Upper lobe of right lung (tissue), 1 donor: ENCODE measurements around the gene SCO2. TPM values are rescaled to one million over a fixed set of nuclear protein-coding genes. Genes with fewer than 3 reads are reported as not detected.
A peak's percentile ranks its signal among the peaks of the same experiment; 100 is the strongest.

Experiments
- ATAC-seq: fragments of 200-7000 bp; cut with Tn5 transposase; one replicate; pipeline ENCODE4 v1.9.1; 2020; ENCODE audit warnings: mild to moderate bottlenecking, moderate library complexity
- DNase-seq: peaks from one replicate; pipeline ENCODE4 v3.0.0-alpha.2; 2020
- H3K27ac ChIP-seq: fragments of 200-600 bp; one replicate; pipeline ENCODE4 v1.8.0; 2022
- H3K27me3 ChIP-seq: fragments of 200-600 bp; one replicate; pipeline ENCODE4 v1.8.0; 2022; ENCODE audit warnings: mild to moderate bottlenecking
- H3K36me3 ChIP-seq: fragments of 200-600 bp; one replicate; pipeline ENCODE4 v1.8.0; 2022
- H3K4me1 ChIP-seq: fragments of 200-600 bp; one replicate; pipeline ENCODE4 v1.8.0; 2022
- H3K4me3 ChIP-seq: fragments of 200-600 bp; one replicate; pipeline ENCODE4 v1.8.0; 2022; ENCODE audit warnings: mild to moderate bottlenecking
- H3K9me3 ChIP-seq: fragments of 200-600 bp; one replicate; pipeline ENCODE4 v1.8.0; 2022
- CTCF ChIP-seq: fragments of 200-600 bp; IDR thresholded peaks from one replicate; pipeline ENCODE4 v1.8.0; 2022; ENCODE audit warnings: antibody characterized with exemption
- intact Hi-C: fragments of 100-400 bp; cut with DNase I; formaldehyde crosslinking; loops from one replicate; pipeline ENCODE4 v1.11.0; 2022
- total RNA-seq: library from RNA; stranded (reverse); fragmentation: NEBNext Ultra II Directional; extraction: Animal tissue kit (Norgen Biotek cat#: 25700); gene quantifications from one replicate; pipeline ENCODE4 v1.2.1, GENCODE V29; 2021
- donor health status: DM: no; HTN: yes; CAD: no; lungs with severe emphysema.

The SCO2 gene
- total RNA-seq, 1 donor from 2014 or later: 3.1 TPM

GRCh38 chr22:50563413-50564160 lies 38.2 kb upstream of the SCO2 start:
- intact Hi-C loops: no loop called here
- Histone ChIP-seq H3K27me3 (no peaks in the 10 kb centered on the region), H3K36me3 (no peaks in the 10 kb centered on the region), H3K4me3 (peak overlapping the region; percentile 71), H3K27ac (peak overlapping the region; percentile 65), H3K4me1 (peaks cover 10% of the 10 kb centered on the region), H3K9me3 (no peaks in the 10 kb centered on the region)
- ATAC-seq (peak; percentile 17), DNase-seq (no peak)
- TF ChIP-seq CTCF: no peak

GRCh38 chr22:50562523-50563412 lies 37.4 kb upstream of the SCO2 start, which contains the start of gene SYCE3:
Gene SYCE3 (minus strand): TSS chr22:50562919. CDS start chr22:50556405, 6,514 bp downstream.
- peak; percentile 99 for DNase-seq
- H3K4me1 ChIP-seq: peaks cover 10% of the 10 kb centered on the region
- ATAC-seq: peak; percentile 98
- TF ChIP-seq CTCF: peak; percentile 95
- no peaks in the 10 kb centered on the region for H3K9me3 ChIP-seq
- no peaks in the 10 kb centered on the region for H3K27me3 ChIP-seq
- H3K27ac ChIP-seq: peak within 1 kb of the TSS; percentile 65
- peak within 1 kb of the TSS; percentile 71 for H3K4me3 ChIP-seq
- H3K36me3 ChIP-seq: no peaks in the 10 kb centered on the region
- intact Hi-C loops: no loop called here

GRCh38 chr22:50561401-50562358 lies 36.3 kb upstream of the SCO2 start:
- intact Hi-C loops: no loop called here
- ATAC-seq: no peak
- Histone ChIP-seq H3K4me1 (peaks cover 10% of the 10 kb centered on the region), H3K27me3 (no peaks in the 10 kb centered on the region), H3K4me3 (no peak overlapping the region), H3K9me3 (no peaks in the 10 kb centered on the region), H3K27ac (no peak overlapping the region), H3K36me3 (no peaks in the 10 kb centered on the region)
- peak; percentile 66 for DNase-seq
- TF ChIP-seq CTCF: no peak

DNA sequence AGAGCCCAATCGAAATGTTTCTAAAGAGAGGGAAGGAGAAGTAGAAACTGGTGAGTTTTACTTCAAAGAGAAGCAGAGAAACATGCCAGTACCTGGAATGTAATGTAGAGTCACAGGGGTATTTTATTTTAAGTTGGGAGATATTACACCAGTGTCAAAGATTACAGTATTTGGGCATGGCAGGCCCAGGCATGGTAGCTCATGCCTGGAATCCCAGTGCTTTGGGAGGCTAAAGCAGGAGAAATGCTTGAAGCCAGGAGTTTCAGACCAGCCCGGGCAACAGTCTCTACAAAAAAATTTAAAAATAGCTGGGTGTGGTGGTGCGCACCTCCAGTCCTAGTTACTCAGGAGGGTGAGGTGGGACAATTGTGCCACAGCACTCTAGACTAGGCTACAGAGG lies 34.6 kb upstream of the SCO2 start:
- ATAC-seq (no peak), DNase-seq (no peak)
- intact Hi-C loops: no loop called here
- peaks cover 10% of the 10 kb centered on the region for H3K4me1 ChIP-seq
- TF ChIP-seq CTCF: no peak
- no peak overlapping the region for H3K27ac ChIP-seq
- H3K9me3 ChIP-seq: no peaks in the 10 kb centered on the region
- H3K4me3 ChIP-seq: no peak overlapping the region
- no peaks in the 10 kb centered on the region for H3K27me3 ChIP-seq
- no peaks in the 10 kb centered on the region for H3K36me3 ChIP-seq

GRCh38 chr22:50556703-50557102 lies 31.3 kb upstream of the SCO2 start:
- no peaks in the 10 kb centered on the region for H3K9me3 ChIP-seq
- no peaks in the 10 kb centered on the region for H3K36me3 ChIP-seq
- ATAC-seq (no peak), DNase-seq (no peak)
- intact Hi-C loops: no loop called here
- TF ChIP-seq CTCF: no peak
- H3K27me3 ChIP-seq: no peaks in the 10 kb centered on the region
- no peak overlapping the region for H3K4me3 ChIP-seq
- H3K4me1 ChIP-seq: no peaks in the 10 kb centered on the region
- no peak overlapping the region for H3K27ac ChIP-seq
